GM12874 (cell line): ENCODE data around the gene PRKAR1B.

ENCODE experiments used
- TF ChIP-seq, protein P1 (sequence below): IDR thresholded peaks from 2 replicates; pipeline ENCODE4 v1.5.1; 2011; ENCODE audit warnings: low read depth, mild to moderate bottlenecking, control low read depth, low read length, moderate library complexity; ENCODE audit not compliant: insufficient read depth

The PRKAR1B gene

DNA sequence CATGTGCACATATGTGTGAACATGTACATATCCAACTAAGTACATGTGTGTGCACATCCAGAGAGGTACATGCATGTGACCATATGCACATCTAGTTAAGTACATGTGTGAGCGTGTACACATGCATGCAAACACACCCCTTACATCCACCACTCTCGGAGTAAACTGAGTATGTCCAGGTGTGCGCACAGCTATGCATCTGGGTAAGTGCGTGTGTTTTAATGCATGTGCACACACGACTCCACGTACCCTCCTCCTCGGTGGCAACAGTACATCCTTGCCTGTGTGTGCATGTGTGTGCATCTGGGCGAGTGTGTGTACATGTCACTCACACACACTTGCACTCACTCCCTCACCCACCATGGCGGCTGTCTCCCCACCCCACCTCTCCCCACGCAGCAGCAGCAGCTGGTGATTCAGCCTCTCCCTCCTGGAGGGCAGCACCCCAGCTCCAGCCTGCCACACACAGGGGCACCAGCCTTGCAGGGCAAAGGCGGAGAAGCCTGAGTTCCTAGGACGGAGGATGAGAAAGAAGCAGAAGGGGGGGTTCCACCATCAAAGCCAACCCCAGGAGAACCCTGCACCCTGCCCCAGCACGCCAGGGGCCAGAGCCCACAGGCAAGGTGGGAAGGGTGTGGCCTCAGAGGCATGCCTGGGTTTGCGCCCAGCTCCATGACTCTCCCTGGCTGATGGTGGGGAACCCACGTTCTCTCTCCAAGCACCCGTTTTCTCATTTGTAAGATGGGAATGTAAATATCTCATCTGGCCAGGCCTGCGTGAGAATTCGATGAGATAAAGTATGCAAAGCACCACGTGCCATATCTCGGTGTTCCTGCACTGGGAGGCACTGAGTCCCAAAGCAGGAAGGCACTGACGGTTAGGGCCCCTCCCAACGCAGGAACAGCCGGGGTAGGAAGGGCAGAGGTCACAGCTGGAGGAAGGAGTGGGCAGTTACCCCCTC lies 28.3 kb downstream of the PRKAR1B start:
- TF ChIP-seq, protein P1, sequence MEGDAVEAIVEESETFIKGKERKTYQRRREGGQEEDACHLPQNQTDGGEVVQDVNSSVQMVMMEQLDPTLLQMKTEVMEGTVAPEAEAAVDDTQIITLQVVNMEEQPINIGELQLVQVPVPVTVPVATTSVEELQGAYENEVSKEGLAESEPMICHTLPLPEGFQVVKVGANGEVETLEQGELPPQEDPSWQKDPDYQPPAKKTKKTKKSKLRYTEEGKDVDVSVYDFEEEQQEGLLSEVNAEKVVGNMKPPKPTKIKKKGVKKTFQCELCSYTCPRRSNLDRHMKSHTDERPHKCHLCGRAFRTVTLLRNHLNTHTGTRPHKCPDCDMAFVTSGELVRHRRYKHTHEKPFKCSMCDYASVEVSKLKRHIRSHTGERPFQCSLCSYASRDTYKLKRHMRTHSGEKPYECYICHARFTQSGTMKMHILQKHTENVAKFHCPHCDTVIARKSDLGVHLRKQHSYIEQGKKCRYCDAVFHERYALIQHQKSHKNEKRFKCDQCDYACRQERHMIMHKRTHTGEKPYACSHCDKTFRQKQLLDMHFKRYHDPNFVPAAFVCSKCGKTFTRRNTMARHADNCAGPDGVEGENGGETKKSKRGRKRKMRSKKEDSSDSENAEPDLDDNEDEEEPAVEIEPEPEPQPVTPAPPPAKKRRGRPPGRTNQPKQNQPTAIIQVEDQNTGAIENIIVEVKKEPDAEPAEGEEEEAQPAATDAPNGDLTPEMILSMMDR, result no peak

DNA sequence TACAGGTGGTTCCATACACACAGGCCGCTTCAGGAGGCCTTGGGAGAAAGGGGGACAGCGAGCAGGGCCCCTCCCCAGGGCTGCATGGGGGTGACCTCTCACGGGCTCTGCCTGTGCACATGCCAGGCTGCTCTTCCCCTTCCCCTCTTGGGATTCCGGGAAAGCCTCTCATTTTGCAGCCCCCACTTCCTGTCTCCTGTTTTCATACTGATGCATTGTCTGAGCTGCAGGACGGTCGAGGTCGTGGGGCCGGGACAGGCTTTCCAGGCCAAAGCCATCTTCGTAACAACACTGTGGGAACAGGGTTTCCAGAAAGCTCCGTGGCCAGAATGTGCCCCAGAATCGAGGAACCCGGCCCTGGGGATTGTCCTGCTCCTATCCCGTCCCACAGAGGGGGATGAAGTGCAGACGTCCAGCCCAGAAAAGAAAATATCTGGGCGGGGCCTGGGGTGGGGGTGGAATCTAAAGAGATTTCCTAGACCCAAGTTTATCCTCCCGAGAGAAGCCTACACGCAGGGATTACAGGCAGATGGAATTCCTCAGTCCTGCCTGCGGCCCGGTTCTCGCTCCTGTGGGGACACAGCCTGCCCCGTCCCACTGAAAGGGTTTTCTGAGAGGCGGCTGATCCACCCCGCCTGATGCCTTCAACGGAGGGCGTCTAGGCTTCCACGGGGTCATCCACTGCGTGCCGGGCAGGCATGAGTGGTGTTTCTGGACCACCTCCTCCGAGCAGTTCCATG lies 30.1 kb downstream of the PRKAR1B start:
- TF ChIP-seq, protein P1, result no peak

DNA sequence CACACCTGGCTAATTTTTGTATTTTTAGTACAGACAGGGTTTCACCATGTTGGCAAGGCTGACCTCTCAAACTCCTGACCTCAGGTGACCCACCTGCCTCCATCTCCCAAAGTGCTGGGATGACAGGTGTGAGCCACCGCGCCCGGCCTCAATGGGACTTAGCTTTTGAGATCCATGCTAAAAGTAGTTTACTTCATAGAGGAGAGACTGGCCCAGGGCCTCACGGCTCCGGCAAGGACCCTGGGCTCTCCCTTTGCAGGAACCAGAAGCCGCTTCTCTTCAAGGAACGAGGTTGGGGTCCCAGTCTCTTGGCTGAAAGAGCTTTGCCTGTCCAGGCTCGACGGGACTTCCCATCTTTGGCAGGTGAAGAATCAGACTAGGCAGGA lies 30.7 kb downstream of the PRKAR1B start:
- TF ChIP-seq, protein P1, result no peak

DNA sequence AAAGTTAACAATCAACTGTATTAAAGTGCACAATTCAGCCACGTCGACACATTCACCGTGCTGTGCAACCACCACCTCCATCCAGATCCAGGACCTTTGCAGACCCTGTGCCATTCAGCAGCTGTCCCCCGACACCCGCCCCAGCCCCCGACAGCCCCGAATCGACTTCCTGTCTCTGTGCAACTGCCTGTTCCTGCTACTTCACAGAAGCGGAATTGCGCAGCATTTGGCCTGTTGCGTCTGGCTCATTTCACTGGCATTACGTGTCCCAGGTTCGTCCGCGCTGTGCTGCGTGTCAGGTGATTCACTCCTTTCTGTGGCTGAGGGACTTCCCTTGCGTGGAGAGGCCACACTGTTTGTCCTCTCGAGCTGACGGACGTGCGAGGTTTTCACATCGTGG lies 33.8 kb downstream of the PRKAR1B start:
- TF ChIP-seq, protein P1, result no peak

DNA sequence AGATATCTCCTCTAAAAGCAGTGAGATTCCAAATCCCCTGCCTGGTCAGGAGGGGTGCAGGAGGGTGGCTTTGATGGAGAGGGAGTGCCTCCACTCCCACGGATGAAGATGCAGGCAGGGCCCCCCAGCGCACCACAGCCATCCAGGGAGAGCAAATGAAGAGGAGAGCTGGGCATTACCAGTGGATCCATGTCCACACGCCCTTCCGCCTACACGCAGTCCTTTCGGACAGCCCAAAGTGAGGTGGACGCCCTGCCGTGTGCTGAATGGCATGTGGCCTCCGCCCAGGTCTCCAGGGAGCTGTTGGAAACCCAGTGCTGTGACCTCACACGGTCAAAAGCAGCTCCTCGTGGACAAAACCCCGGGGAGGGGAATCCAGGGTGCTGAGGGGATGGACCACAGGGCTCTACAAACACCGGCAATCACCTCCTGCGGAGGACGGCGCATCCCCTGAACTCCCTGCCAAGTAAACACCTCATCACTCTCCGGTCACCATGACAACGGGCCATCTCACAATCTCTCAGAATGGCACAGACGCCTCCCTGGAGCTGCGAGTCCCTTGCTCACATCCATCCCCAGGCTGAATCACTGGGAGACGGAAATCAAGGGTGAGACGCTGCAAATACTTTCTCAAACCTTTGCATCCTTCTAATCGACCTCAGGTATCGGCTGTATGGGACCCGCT lies 35.6 kb downstream of the PRKAR1B start:
- TF ChIP-seq, protein P1, result no peak

DNA sequence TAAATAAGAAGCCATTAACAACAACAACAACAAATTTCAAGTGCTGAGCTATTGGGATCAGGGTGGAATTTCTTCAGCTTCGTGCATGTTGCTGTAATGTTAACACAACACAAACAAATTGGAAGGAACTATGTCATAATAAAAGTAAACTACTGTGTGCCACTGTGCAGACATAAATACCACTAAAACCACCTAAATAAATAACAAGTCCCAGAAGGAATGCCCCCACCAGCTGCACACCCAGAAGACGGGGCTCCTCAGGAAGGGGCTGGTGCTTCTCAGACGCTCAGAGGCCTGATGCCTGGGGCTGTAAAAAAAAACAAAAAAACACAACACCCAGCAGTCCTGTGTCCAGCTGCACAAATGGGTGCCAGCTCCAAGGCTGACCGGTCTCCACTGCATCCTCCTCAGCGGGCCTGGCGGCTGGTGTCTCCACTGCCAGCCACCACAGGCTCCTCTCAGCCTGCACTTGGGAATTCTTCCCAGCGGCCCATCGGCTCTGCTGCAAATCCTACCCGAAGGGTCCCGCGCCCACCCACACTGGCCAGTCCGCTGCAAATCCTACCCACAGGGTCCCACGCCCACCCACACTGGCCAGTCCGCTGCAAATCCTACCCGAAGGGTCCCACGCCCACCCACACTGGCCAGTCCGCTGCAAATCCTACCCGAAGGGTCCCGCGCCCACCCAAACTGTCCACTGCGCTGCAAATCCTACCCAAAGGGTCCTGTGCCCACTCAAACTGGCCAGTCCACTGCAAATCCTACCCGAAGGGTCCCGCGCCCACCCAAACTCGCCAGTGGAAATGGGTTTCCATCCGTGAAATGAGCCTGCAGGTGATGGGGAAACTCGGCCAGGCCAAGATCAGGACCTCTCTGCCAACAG lies 36.4 kb downstream of the PRKAR1B start:
- TF ChIP-seq, protein P1, result no peak
